ENCODE data around the gene MTG2. TPM values are rescaled to one million over a fixed set of nuclear protein-coding genes. Genes with fewer than 3 reads are reported as not detected.

The MTG2 gene, protein sequence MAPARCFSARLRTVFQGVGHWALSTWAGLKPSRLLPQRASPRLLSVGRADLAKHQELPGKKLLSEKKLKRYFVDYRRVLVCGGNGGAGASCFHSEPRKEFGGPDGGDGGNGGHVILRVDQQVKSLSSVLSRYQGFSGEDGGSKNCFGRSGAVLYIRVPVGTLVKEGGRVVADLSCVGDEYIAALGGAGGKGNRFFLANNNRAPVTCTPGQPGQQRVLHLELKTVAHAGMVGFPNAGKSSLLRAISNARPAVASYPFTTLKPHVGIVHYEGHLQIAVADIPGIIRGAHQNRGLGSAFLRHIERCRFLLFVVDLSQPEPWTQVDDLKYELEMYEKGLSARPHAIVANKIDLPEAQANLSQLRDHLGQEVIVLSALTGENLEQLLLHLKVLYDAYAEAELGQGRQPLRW
- total RNA-seq, result 10 to 100 TPM; 19.8 to 23.8 TPM
- long read RNA-seq, donor 1, partial matches to known transcripts, result 7 of 11 reads
- long read RNA-seq, donor 1, other reads (novel, unspliced or antisense), result 3 of 11 reads
- long read RNA-seq, donor 2, transcript MTG2-201 (7 exons, 2,929 nt), result major isoform, 18 of 70 reads
- long read RNA-seq, donor 2, partial matches to known transcripts, result 26 of 70 reads
- long read RNA-seq, donor 2, other reads (novel, unspliced or antisense), result 26 of 70 reads

GRCh38 chr20:62182469-62183425 is at the start of gene MTG2:
Gene MTG2 (plus strand): TSS chr20:62183028. CDS start chr20:62193421, 10,393 bp downstream.
- peak; percentile 98 for DNase-seq (ENCODE audit: low spot score)
- intact Hi-C loops (cut with DNase I), result loop anchor here (5.0 kb wide), 2 partner anchors 205 to 1875 kb away; partner anchors contain the start of gene RPS21 (in 1 of the 2)

GRCh38 chr20:62133051-62133845 is 49.6 kb upstream of the MTG2 start:
- intact Hi-C loops (cut with DNase I), result no loop called here
- peak; percentile 88 for DNase-seq (ENCODE audit: low spot score)

- intact Hi-C loops (cut with DNase I), result no loop called here
- no peak for DNase-seq (ENCODE audit: low spot score)
Measured at GRCh38 chr20:62133864-62134263, 49.0 kb upstream of the MTG2 start.

DNA sequence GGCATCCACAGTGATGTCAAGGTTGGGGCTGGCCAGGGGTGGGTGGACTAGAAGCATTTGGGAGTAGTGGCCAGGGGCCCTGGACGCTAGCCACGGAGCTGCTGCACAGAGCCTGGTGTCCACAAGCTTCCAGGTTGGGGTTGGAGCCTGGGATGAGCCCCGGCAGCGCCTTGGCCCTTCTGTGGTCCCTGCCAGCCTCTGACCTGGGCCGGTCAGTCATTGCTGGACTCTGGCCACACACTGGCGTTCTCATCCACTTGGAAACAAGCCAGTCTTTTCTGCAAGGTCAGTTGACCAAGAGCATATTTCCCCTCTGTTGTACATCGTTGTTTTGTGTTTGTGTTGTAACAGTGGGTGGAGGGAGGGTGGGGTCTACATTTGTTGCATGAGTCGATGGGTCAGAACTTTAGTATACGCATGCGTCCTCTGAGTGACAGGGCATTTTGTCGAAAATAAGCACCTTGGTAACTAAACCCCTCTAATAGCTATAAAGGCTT is 48.0 kb upstream of the MTG2 start:
- no peak for DNase-seq (ENCODE audit: low spot score)
- intact Hi-C loops (cut with DNase I), result loop anchor here in 1 of 2 donors (5.0 kb wide), 1 partner anchor 122 kb away; no protein-coding TSS in a partner anchor

DNA sequence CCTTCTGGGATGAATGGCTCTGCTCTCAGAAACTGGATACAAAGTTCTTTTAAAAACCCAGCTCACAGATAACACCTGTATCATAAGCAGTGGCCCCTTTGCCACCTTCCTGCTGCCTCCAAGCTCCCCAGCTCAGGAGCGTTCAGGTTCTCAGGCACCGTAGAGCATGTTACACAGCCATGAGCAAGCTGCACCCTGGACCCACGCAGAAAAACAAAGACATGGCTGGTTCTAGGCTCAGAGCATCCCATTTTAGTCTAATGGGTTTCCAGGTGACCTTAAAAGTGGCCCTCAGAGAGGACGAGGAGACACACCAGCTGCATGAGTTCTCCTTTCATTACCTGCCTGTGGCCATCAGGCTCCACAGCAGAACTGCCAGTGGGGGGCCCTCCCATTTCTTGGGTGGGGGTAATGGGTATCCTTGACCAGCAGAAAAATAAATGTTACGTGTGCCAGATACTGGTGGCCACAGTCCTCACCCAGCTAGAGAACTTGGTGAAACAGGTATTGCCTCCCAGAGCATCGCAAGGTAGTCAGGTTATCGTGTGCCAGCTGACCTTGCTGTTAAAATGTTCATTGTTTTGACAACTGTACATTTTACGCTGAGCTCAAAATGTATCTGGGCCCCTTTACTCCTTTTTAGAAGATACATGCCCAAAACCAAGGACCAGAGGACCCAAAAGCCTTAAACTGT is 47.1 kb upstream of the MTG2 start:
- intact Hi-C loops (cut with DNase I), result loop anchor here in 1 of 2 donors (5.0 kb wide), 1 partner anchor 123 kb away; no protein-coding TSS in a partner anchor
- no peak for DNase-seq (ENCODE audit: low spot score)

DNA sequence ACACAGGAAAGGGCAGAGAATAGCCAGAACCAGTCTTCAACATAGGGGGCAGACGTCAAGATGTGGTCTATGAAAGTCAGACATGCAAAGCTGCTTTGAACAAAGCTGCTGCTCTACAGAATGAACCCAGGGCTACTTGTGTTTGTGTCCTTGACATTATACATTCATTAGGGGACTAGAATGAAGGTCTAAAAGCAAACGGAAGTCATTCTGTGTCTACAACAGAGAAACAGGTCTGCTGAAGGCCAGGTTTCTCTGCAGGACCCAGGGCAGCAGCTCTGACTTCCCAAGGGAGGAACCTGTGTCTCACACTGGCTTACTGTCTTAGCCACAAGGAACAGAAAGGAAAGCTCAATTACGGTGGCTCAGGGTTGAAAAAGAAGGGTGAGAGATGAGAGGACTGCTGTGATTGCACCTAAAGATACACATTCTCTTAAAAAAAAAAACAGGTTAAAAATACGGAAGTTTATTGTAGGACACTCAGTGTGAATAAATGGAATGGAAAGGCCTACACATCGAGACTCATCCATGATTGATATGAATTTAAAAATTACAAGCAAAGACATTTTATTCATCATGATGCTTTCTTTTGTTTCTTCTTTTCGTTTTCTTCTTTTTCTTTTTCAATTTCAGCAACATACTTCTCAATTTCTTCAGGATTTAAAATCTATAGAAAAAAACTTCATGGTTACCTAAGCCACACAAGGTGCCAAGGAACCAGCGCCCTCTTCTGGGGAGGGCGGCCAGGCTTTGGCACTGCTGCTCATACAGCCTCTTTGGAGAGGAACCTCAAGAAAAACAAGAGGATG is 46.3 kb upstream of the MTG2 start:
- intact Hi-C loops (cut with DNase I), result loop anchor here in 1 of 2 donors (5.0 kb wide), 1 partner anchor 124 kb away; no protein-coding TSS in a partner anchor
- peak; percentile 91 for DNase-seq (ENCODE audit: low spot score)

GRCh38 chr20:62137092-62137384 is 45.8 kb upstream of the MTG2 start:
- intact Hi-C loops (cut with DNase I), result loop anchor here in 1 of 2 donors (5.0 kb wide), 1 partner anchor 125 kb away; no protein-coding TSS in a partner anchor
- DNase-seq (ENCODE audit: low spot score), result no peak

DNA sequence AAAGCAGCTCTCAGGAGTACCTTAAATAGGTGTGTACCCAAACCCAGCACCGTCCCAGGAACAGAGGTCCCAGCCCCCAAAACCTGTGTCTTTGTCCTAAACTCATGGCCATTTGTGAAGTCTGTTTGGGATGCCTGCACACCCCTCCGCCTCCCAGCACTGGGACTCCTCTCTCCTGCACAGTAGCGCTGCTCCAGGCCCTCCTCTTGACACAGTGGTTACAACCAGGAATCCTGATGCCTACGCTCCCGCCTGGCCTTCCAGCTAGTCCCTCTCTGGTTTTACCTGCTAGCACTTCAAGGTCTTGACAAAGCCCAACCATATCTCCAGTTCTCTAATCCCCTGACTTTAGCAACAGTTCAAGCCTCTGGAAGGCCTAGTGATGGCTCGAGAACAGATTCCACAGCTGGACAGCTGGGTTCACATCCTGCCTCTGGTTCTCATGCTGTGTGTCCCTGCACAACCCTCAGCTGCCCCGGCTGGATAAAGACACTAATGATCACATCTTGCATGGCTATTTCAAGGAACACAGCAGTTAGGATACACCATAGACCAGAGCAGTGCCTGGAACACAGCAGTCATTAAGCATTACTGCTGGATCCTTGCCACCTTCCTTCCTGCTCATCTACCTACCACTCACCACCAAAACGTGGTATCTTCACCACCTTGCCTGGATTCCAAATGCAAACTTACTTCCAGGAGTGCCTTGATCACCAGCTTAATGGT is 45.2 kb upstream of the MTG2 start:
- intact Hi-C loops (cut with DNase I), result loop anchor here in 1 of 2 donors (5.0 kb wide), 1 partner anchor 125 kb away; no protein-coding TSS in a partner anchor
- DNase-seq (ENCODE audit: low spot score), result no peak

DNA sequence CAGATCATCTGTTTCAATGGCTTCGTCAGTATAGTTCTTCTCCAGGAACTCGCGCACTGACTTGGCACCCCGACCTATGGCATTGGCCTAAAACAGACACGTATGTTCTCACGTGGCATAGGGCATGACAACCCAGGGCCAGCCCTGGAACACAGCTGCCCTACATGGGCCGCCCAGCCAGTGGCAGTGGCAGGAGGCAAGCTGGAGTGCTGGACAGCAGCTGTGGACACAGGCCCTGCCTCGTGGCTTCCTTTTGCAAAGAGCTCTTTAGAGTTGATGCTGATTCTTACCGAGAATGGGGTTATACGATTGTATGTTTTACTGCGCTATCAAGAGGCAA is 44.7 kb upstream of the MTG2 start:
- intact Hi-C loops (cut with DNase I), result loop anchor here in 1 of 2 donors (5.0 kb wide), 1 partner anchor 126 kb away; no protein-coding TSS in a partner anchor
- DNase-seq (ENCODE audit: low spot score), result no peak

DNA sequence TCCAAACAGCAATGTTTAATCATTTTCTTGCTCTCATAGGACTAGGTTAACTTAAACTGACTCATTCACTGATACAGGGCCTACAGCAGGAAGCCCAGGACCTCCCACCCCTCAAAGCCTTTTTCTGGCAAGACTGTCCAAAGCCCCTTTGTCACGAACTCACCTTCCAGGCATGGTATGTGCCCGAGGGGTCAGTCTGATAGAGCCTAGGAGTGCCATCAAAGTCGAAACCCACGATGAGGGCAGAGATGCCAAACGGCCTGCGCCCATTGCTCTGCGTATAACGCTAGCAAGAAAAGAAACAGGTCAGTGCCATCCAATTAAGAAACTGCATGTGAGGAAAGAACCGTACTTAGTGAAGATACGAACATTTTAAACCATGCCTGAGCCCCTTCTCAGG is 43.9 kb upstream of the MTG2 start:
- intact Hi-C loops (cut with DNase I), result loop anchor here in 1 of 2 donors (5.0 kb wide), 1 partner anchor 127 kb away; no protein-coding TSS in a partner anchor
- DNase-seq (ENCODE audit: low spot score), result no peak

- intact Hi-C loops (cut with DNase I), result loop anchor here (5.0 kb wide), 2 partner anchors 122 to 127 kb away; no protein-coding TSS in a partner anchor
Measured at GRCh38 chr20:62139636-62140035, 43.2 kb upstream of the MTG2 start.

DNA sequence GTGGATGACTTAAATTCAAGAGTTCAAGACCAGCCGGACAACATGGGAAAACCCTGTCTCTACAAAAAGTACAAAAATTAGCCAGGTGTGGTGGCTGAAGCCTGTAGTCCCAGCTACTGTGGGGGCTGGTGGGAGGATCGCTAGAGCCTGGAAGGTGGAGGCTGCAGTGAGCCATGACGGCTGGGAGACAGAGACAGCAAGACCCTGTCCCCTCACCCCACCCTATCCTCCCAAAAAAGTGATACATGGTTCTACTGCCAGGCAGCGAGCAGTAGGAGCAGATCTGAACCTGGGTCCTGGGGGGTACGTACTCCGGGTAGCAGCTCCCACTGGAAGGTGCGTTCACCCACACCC is 41.8 kb upstream of the MTG2 start:
- DNase-seq (ENCODE audit: low spot score), result no peak
- intact Hi-C loops (cut with DNase I), result loop anchor here in 1 of 2 donors (5.0 kb wide), 1 partner anchor 124 kb away; no protein-coding TSS in a partner anchor

More at GRCh38 chr20:62139636-62140035, 43.2 kb upstream of the MTG2 start:
- no peak for DNase-seq (ENCODE audit: low spot score)

- intact Hi-C loops (cut with DNase I), result loop anchor here (2.0 to 5.0 kb wide), 2 partner anchors 75 to 124 kb away; no protein-coding TSS in a partner anchor
- DNase-seq (ENCODE audit: low spot score), result no peak
Measured at GRCh38 chr20:62141397-62142251, 41.2 kb upstream of the MTG2 start.

GRCh38 chr20:62142252-62143080 is 40.4 kb upstream of the MTG2 start:
- intact Hi-C loops (cut with DNase I), result loop anchor here (2.0 to 5.0 kb wide), 2 partner anchors 76 to 125 kb away; no protein-coding TSS in a partner anchor

More at GRCh38 chr20:62142252-62143080, 40.4 kb upstream of the MTG2 start:
- no peak for DNase-seq (ENCODE audit: low spot score)

All from posterior vena cava (tissue), 2 donors.